Endothelial cell of umbilical vein (primary cell): Measurements from ENCODE around the gene ASCL3. TPM values are rescaled to one million over a fixed set of nuclear protein-coding genes. Genes with fewer than 3 reads are reported as not detected.

Source experiments
- BruUV-seq: library from RNA; stranded (reverse); fragments of 400-500 nt; replicated peaks from 2 replicates; lab custom pipeline; 2021; lab: Mats Ljungman, UMichigan
- CTCF ChIA-PET: fragments of 300-600, 350-600 bp; sonication (Branson Sonifier 250); formaldehyde crosslinking; loops from one replicate; lab custom pipeline; 2021; ENCODE audit warnings: antibody characterized with exemption, inconsistent platforms; lab: Charles Lee
- POLR2A ChIA-PET: fragments of 300-600, 350-600 bp; sonication (Branson Sonifier 250); formaldehyde crosslinking; loops from one replicate; lab custom pipeline; 2021; ENCODE audit warnings: antibody characterized with exemption, inconsistent platforms; lab: Charles Lee
- DNase-seq: peaks from one replicate; pipeline ENCODE4 v3.0.0-alpha.2; 2011; ENCODE audit warnings: low read depth, low spot score
- FAIRE-seq: peaks from 2 replicates; lab custom pipeline; 2011; peaks lifted over from hg19 to GRCh38; lab: Jason Lieb, UNC
- H2AFZ ChIP-seq: 2 replicates; pipeline ENCODE4 v1.6.0; 2012; ENCODE audit warnings: low read depth, low read length, control low read depth, inconsistent platforms
- H3K27ac ChIP-seq: 2 replicates; pipeline ENCODE4 v1.5.1; 2011; ENCODE audit warnings: low read depth, mild to moderate bottlenecking, control low read depth, low read length, moderate library complexity; ENCODE audit not compliant: insufficient read depth
- H3K27me3 ChIP-seq, 2 experiments: 2 replicates each; pipeline versions ENCODE4 v1.6.0 to v1.6.1; 2011; ENCODE audit warnings: low read length in 2 of 2, mixed read lengths in 1 of 2; ENCODE audit not compliant: control insufficient read depth in 2 of 2, insufficient read depth in 2 of 2
- H3K36me3 ChIP-seq, 2 experiments: 2 replicates in 1 of 2; 3 replicates in 1 of 2; pipeline ENCODE4 v1.5.1; 2011; ENCODE audit warnings: low read length in 2 of 2, mild to moderate bottlenecking in 1 of 2, moderate library complexity in 1 of 2; ENCODE audit not compliant: control insufficient read depth in 2 of 2, insufficient read depth in 2 of 2; ENCODE audit errors: extremely low read depth in 1 of 2
- H3K4me1 ChIP-seq: 3 replicates; pipeline ENCODE4 v1.5.1; 2011; ENCODE audit warnings: mild to moderate bottlenecking, low read length; ENCODE audit not compliant: control insufficient read depth, insufficient read depth; ENCODE audit errors: extremely low read depth
- H3K4me2 ChIP-seq: 2 replicates; pipeline ENCODE4 v1.6.1; 2011; ENCODE audit warnings: low read length, control low read depth, mixed read lengths; ENCODE audit not compliant: insufficient read depth
- H3K4me3 ChIP-seq, 3 experiments: fragments of 200-600 bp in 1 of 3; sonication (generic), shearing (Covaris generic) in 1 of 3; replicated peaks in 1 of 3; 2 replicates each; pipeline ENCODE4 v1.5.1; 2011 to 2016; ENCODE audit warnings: control low read depth in 3 of 3, low read length in 3 of 3, mild to moderate bottlenecking in 2 of 3, inconsistent platforms in 1 of 3, low read depth in 1 of 3, moderate library complexity in 1 of 3; ENCODE audit not compliant: insufficient read depth in 1 of 3
- H3K79me2 ChIP-seq: 2 replicates; pipeline ENCODE4 v1.6.0; 2012; ENCODE audit warnings: low read length, inconsistent platforms; ENCODE audit not compliant: control insufficient read depth, insufficient read depth
- H3K9ac ChIP-seq: replicated peaks from 2 replicates; pipeline ENCODE3; 2011; ENCODE audit warnings: low read length, control low read depth; ENCODE audit not compliant: insufficient read depth; ENCODE audit errors: extremely low read depth
- H3K9me1 ChIP-seq: replicated peaks from 3 replicates; pipeline ENCODE4 v1.6.0; 2011; ENCODE audit warnings: mild to moderate bottlenecking, low read length; ENCODE audit not compliant: control insufficient read depth, insufficient read depth; ENCODE audit errors: extremely low read depth
- H3K9me3 ChIP-seq: replicated peaks from 2 replicates; pipeline ENCODE4 v1.5.1; 2012; ENCODE audit warnings: low read length, inconsistent platforms; ENCODE audit not compliant: control insufficient read depth, insufficient read depth
- H4K20me1 ChIP-seq: replicated peaks from 2 replicates; pipeline ENCODE3; 2011; ENCODE audit warnings: mild to moderate bottlenecking, low read length; ENCODE audit not compliant: control insufficient read depth, insufficient read depth; ENCODE audit errors: extremely low read depth
- EZH2 ChIP-seq: IDR thresholded peaks from 2 replicates; pipeline ENCODE4 v1.6.1; 2012; ENCODE audit warnings: borderline replicate concordance, low read depth, mild to moderate bottlenecking, moderate library complexity, low read length, inconsistent platforms; ENCODE audit not compliant: severe bottlenecking
- FOS ChIP-seq: IDR thresholded peaks from 2 replicates; pipeline ENCODE4 v1.6.1; 2011; ENCODE audit warnings: mild to moderate bottlenecking, low read length, moderate library complexity, borderline replicate concordance; ENCODE audit not compliant: insufficient read depth
- GATA2 ChIP-seq: IDR thresholded peaks from 2 replicates; pipeline ENCODE4 v1.7.0; 2011; ENCODE audit warnings: low read depth, mild to moderate bottlenecking, moderate library complexity, mixed read lengths, low read length; ENCODE audit not compliant: insufficient read length, insufficient read depth
- POLR2A ChIP-seq: IDR thresholded peaks from 2 replicates; pipeline ENCODE4 v1.6.1; 2012; ENCODE audit warnings: low read depth, mild to moderate bottlenecking, control low read depth, low read length
- POLR2AphosphoS5 ChIP-seq: IDR thresholded peaks from 2 replicates; pipeline ENCODE4 v1.6.1; 2012; ENCODE audit warnings: low read depth, mild to moderate bottlenecking, control low read depth, low read length, moderate library complexity; ENCODE audit not compliant: insufficient read depth
- dilution Hi-C: fragments of 300-500 bp; cut with MboI; formaldehyde crosslinking; loops from one replicate; pipeline ENCODE4 v1.15.0; 2019; ENCODE audit warnings: low sequenced_read_pairs; ENCODE audit not compliant: extremely low pct_ligation_motif_present
- intact Hi-C: fragments of 100-400 bp; cut with micrococcal nuclease; formaldehyde crosslinking; loops from one replicate; pipeline ENCODE4 v1.10.0; 2022
- polyA plus RNA-seq, 4 experiments: library from polyadenylated mRNA; depleted of rRNA in 3 of 4; stranded (reverse) in 3 of 4; unstranded in 1 of 4; fragments of >200 nt; gene quantifications; 2 replicates each; pipeline versions ENCODE4 v1.2.1 to v1.2.3, GENCODE V29; 2011 to 2012; ENCODE audit warnings: missing spikeins in 1 of 4
- total RNA-seq: library from RNA; stranded (reverse); gene quantifications from 2 replicates; pipeline ENCODE4 v1.2.3, GENCODE V29; 2021
- TF ChIP-seq, protein P1 (sequence below), 2 donors: IDR thresholded peaks; 1 replicate in 1 of 2; 2 replicates in 1 of 2; pipeline ENCODE4 v1.5.1; 2011; ENCODE audit warnings: low read length in 2 of 2, mild to moderate bottlenecking in 2 of 2, moderate library complexity in 2 of 2, control low read depth in 1 of 2, inconsistent platforms in 1 of 2, low read depth in 1 of 2; ENCODE audit not compliant: insufficient read depth in 1 of 2; ENCODE audit errors: extremely low read depth in 1 of 2
- TF ChIP-seq, protein P2 (sequence below): IDR thresholded peaks from 2 replicates; pipeline ENCODE4 v1.6.1; 2011; ENCODE audit not compliant: insufficient read depth, insufficient read length

Gene ASCL3
- total and polyA plus RNA-seq, 2 donors (not counting 3 experiments of a cell fraction or from before 2014, with no cell fraction given) = not detected

DNA sequence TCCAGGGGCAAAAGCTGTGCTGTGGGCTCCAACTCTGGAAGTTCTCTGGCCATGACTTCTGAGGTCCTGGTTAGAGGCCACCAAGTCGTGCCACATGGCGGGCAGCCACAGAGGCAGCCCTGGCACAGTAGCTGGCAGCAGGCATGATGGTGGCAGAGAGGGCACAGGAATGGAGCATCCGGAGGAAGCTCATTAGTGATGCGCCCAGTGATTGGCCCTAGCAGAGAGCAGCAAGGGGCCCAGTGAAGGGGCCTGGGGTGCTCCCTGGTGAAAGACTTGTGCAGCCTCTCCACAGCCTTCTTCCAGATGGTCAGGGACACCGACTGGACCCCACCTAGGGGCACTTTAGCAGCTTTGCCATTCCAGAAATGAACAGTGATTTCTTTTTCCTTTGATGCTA lies 17.1 kb downstream of the ASCL3 start:
- Histone ChIP-seq H3K4me1 (no peaks in the 10 kb centered on the region), H2AFZ (no peak overlapping the region), H3K9ac (no peak overlapping the region), H4K20me1 (no peaks in the 10 kb centered on the region), H3K9me1 (no peaks in the 10 kb centered on the region), H3K27me3 (no peaks in the 10 kb centered on the region), H3K9me3 (no peaks in the 10 kb centered on the region), H3K4me2 (no peak overlapping the region), H3K27ac (no peak overlapping the region), H3K79me2 (no peaks in the 10 kb centered on the region), H3K36me3 (peaks cover 3 to 11% of the 10 kb centered on the region in 2 experiments), H3K4me3 (no peak overlapping the region)
- DNase-seq (no peak), FAIRE-seq (no peak)
- ChIA-PET CTCF (interaction anchor here (1.0 to 2.0 kb wide), 2 partner anchors 12 to 34 kb away, joined by 4 to 5 read pairs; no protein-coding TSS in a partner anchor), POLR2A (interaction anchor here (0.7 kb wide), 1 partner anchor 16 kb away, joined by 4 read pairs; no protein-coding TSS in a partner anchor)
- intact Hi-C loops (no loop called here), dilution Hi-C loops (no loop called here)
- no peak for TF ChIP-seq GATA2
- TF ChIP-seq, protein P1, sequence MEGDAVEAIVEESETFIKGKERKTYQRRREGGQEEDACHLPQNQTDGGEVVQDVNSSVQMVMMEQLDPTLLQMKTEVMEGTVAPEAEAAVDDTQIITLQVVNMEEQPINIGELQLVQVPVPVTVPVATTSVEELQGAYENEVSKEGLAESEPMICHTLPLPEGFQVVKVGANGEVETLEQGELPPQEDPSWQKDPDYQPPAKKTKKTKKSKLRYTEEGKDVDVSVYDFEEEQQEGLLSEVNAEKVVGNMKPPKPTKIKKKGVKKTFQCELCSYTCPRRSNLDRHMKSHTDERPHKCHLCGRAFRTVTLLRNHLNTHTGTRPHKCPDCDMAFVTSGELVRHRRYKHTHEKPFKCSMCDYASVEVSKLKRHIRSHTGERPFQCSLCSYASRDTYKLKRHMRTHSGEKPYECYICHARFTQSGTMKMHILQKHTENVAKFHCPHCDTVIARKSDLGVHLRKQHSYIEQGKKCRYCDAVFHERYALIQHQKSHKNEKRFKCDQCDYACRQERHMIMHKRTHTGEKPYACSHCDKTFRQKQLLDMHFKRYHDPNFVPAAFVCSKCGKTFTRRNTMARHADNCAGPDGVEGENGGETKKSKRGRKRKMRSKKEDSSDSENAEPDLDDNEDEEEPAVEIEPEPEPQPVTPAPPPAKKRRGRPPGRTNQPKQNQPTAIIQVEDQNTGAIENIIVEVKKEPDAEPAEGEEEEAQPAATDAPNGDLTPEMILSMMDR (IDR thresholded peaks at IDR 0.05; ENCODE audit: extremely low read depth in 1 of 2, insufficient read depth in 1 of 2, low read depth in 1 of 2, low read length in 2 of 2) = no peak
- no peak for TF ChIP-seq FOS
- BruUV-seq = no TSS peak

DNA sequence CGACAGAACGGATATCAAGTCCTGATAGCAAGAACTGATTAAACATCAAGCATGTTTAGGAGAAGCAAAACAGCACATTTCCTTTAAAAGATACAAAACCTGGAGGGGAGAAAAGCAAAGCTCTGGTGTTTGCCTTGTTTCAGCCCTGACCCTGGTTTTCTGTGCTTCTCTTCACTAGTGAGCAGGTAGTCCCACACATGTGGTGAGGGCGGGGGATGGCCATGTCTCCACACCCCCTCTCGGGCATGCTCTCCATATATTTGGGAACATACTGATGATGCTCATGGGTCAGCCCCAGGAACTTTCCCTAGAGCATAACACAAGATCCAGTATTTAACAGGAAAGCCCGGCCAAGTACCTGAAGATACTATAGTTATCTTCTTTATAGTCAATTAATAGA lies 20.1 kb downstream of the ASCL3 start:
- no peak for FAIRE-seq

More for the DNA sequence above, 20.1 kb downstream of the ASCL3 start:
- Histone ChIP-seq H3K79me2 (no peaks in the 10 kb centered on the region), H3K36me3 (peaks cover 9 to 22% of the 10 kb centered on the region in 2 experiments), H3K27ac (no peak overlapping the region), H3K27me3 (no peaks in the 10 kb centered on the region), H3K4me2 (no peak overlapping the region), H3K9me1 (no peaks in the 10 kb centered on the region), H3K9me3 (no peaks in the 10 kb centered on the region), H3K9ac (no peak overlapping the region), H3K4me3 (no peak overlapping the region), H4K20me1 (no peaks in the 10 kb centered on the region), H3K4me1 (no peaks in the 10 kb centered on the region), H2AFZ (no peak overlapping the region)
- dilution Hi-C loops = no loop called here
- no peak for TF ChIP-seq EZH2
- TF ChIP-seq, protein P2, sequence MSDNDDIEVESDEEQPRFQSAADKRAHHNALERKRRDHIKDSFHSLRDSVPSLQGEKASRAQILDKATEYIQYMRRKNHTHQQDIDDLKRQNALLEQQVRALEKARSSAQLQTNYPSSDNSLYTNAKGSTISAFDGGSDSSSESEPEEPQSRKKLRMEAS = no peak
- TF ChIP-seq POLR2AphosphoS5 = no peak
- no peak for TF ChIP-seq GATA2
- TF ChIP-seq POLR2A = no peak
- no TSS peak for BruUV-seq
- no peak for DNase-seq
- ChIA-PET CTCF (interaction anchor here (1.5 to 2.1 kb wide), 2 partner anchors 8 to 37 kb away, joined by 5 to 10 read pairs; no protein-coding TSS in a partner anchor), POLR2A (no interaction called here)
- intact Hi-C loops = no loop called here
